Coronary artery (tissue), 2 donors: ENCODE results near the gene NOX5.
"Not testable (repeated sequence)": the region's sequence is repeated elsewhere in the genome, so short reads cannot be mapped to it uniquely, and the experiment has no call there.

Source experiments
- DNase-seq: peaks from one replicate; pipeline ENCODE4 v3.0.0-alpha.2; 2017; ENCODE audit warnings: low spot score
- H3K27ac ChIP-seq, 2 donors: fragments of 200-600 bp; sonication (generic); one replicate each; pipeline ENCODE4 v1.5.1; 2016 to 2019
- H3K4me3 ChIP-seq: fragments of 200-600 bp; sonication (generic); 2 replicates; pipeline ENCODE4 v1.5.1; 2016; ENCODE audit warnings: mild to moderate bottlenecking, moderate library complexity
- TF ChIP-seq, protein P1 (sequence below): fragments of 200-600 bp; sonication (generic); IDR thresholded peaks from one replicate; pipeline ENCODE4 v1.5.1; 2019; ENCODE audit warnings: antibody characterized with exemption

Gene NOX5

GRCh38 chr15:69014454-69014853, at the start of gene NOX5:
Gene NOX5 (plus strand): TSS chr15:69014695. CDS start chr15:69014736, 41 bp downstream.
- H3K27ac ChIP-seq: no peak within 1 kb of the TSS
- no peak within 1 kb of the TSS for H3K4me3 ChIP-seq
- peak; percentile 24 for DNase-seq
- TF ChIP-seq, protein P1, sequence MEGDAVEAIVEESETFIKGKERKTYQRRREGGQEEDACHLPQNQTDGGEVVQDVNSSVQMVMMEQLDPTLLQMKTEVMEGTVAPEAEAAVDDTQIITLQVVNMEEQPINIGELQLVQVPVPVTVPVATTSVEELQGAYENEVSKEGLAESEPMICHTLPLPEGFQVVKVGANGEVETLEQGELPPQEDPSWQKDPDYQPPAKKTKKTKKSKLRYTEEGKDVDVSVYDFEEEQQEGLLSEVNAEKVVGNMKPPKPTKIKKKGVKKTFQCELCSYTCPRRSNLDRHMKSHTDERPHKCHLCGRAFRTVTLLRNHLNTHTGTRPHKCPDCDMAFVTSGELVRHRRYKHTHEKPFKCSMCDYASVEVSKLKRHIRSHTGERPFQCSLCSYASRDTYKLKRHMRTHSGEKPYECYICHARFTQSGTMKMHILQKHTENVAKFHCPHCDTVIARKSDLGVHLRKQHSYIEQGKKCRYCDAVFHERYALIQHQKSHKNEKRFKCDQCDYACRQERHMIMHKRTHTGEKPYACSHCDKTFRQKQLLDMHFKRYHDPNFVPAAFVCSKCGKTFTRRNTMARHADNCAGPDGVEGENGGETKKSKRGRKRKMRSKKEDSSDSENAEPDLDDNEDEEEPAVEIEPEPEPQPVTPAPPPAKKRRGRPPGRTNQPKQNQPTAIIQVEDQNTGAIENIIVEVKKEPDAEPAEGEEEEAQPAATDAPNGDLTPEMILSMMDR: no peak

GRCh38 chr15:68966996-68967395, 47.5 kb upstream of the NOX5 start:
- H3K4me3 ChIP-seq: no peak overlapping the region
- DNase-seq: no peak
- no peak overlapping the region for H3K27ac ChIP-seq
- TF ChIP-seq, protein P1: no peak

GRCh38 chr15:68967948-68968347, 46.5 kb upstream of the NOX5 start:
- no peak overlapping the region for H3K4me3 ChIP-seq
- H3K27ac ChIP-seq: no peak overlapping the region
- no peak for DNase-seq
- TF ChIP-seq, protein P1: no peak

DNA sequence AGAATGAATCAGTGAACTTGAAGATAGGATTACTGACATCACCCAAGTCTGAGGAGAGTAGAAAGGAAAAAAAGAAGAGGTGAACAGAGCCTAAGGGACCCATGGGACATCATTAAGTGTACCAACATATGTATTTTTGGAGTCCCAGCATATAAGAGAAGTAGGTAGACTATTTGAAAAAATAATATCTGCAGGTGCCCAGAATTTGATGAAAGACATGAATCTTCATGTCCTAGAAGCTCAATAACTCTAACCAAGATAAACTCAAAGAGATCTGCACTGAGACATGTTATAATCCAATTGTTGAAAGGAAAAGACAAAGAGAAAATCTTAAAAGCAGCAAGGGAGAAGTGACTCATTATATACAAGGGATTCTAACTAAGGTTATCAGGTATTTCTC, 45.2 kb upstream of the NOX5 start:
- DNase-seq: no peak
- H3K27ac ChIP-seq: no peak overlapping the region
- H3K4me3 ChIP-seq: no peak overlapping the region
- TF ChIP-seq, protein P1: no peak

- DNase-seq: no peak
- Histone ChIP-seq H3K4me3 (no peak overlapping the region), H3K27ac (no peak overlapping the region)
- TF ChIP-seq, protein P1: no peak
Observed at GRCh38 chr15:68972201-68973065, 42.1 kb upstream of the NOX5 start.

GRCh38 chr15:68975651-68976160, 38.8 kb upstream of the NOX5 start:
- not testable (repeated sequence) for DNase-seq, H3K4me3 ChIP-seq, H3K27ac ChIP-seq

- DNase-seq, H3K27ac ChIP-seq, H3K4me3 ChIP-seq: not testable (repeated sequence)
Observed at GRCh38 chr15:68977426-68977825, 37.1 kb upstream of the NOX5 start.

- TF ChIP-seq, protein P1: no peak
- H3K27ac ChIP-seq: no peak overlapping the region
- no peak for DNase-seq
- no peak overlapping the region for H3K4me3 ChIP-seq
Observed at GRCh38 chr15:68979006-68979405, 35.5 kb upstream of the NOX5 start.
